BE2C (cell line): ENCODE measurements around the gene RHBG.
A peak's percentile ranks its signal among the peaks of the same experiment; 100 is the strongest.

ENCODE experiments used
- DNase-seq: peaks from one replicate; pipeline ENCODE4 v3.0.0-alpha.2; 2020
- H3K27me3 ChIP-seq: fragments of 250-450 bp; sonication (Bioruptor Pico); 2 replicates; pipeline ENCODE4 v1.5.1; 2020; ENCODE audit warnings: mild to moderate bottlenecking
- H3K36me3 ChIP-seq: fragments of 250-450 bp; sonication (Bioruptor Pico); 2 replicates; pipeline ENCODE4 v1.5.1; 2020; ENCODE audit warnings: mild to moderate bottlenecking
- H3K4me1 ChIP-seq: fragments of 250-450 bp; sonication (Bioruptor Pico); 2 replicates; pipeline ENCODE4 v1.5.1; 2020
- H3K4me3 ChIP-seq: 2 replicates; pipeline ENCODE4 v1.5.1; 2011; ENCODE audit warnings: low read depth, low read length
- H3K9me3 ChIP-seq: fragments of 250-450 bp; sonication (Bioruptor Pico); 2 replicates; pipeline ENCODE4 v1.5.1; 2020
- TF ChIP-seq, protein P1 (sequence below): IDR thresholded peaks from 2 replicates; pipeline ENCODE4 v1.5.1; 2012; ENCODE audit warnings: mild to moderate bottlenecking, low read depth, low read length

RHBG gene

GRCh38 chr1:156359249-156359648 is 9.8 kb upstream of the RHBG start:
- Histone ChIP-seq H3K9me3 (no peaks in the 10 kb centered on the region), H3K27me3 (no peaks in the 10 kb centered on the region), H3K4me1 (no peaks in the 10 kb centered on the region), H3K4me3 (no peak overlapping the region), H3K36me3 (no peaks in the 10 kb centered on the region)
- DNase-seq, result no peak
- TF ChIP-seq, protein P1, sequence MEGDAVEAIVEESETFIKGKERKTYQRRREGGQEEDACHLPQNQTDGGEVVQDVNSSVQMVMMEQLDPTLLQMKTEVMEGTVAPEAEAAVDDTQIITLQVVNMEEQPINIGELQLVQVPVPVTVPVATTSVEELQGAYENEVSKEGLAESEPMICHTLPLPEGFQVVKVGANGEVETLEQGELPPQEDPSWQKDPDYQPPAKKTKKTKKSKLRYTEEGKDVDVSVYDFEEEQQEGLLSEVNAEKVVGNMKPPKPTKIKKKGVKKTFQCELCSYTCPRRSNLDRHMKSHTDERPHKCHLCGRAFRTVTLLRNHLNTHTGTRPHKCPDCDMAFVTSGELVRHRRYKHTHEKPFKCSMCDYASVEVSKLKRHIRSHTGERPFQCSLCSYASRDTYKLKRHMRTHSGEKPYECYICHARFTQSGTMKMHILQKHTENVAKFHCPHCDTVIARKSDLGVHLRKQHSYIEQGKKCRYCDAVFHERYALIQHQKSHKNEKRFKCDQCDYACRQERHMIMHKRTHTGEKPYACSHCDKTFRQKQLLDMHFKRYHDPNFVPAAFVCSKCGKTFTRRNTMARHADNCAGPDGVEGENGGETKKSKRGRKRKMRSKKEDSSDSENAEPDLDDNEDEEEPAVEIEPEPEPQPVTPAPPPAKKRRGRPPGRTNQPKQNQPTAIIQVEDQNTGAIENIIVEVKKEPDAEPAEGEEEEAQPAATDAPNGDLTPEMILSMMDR, result no peak

- Histone ChIP-seq H3K4me3 (no peak overlapping the region), H3K36me3 (no peaks in the 10 kb centered on the region), H3K27me3 (no peaks in the 10 kb centered on the region), H3K9me3 (no peaks in the 10 kb centered on the region), H3K4me1 (no peaks in the 10 kb centered on the region)
- TF ChIP-seq, protein P1, result peak; percentile 75
- peak; percentile 67 for DNase-seq
Measured at GRCh38 chr1:156359973-156360372, 9.0 kb upstream of the RHBG start.

DNA sequence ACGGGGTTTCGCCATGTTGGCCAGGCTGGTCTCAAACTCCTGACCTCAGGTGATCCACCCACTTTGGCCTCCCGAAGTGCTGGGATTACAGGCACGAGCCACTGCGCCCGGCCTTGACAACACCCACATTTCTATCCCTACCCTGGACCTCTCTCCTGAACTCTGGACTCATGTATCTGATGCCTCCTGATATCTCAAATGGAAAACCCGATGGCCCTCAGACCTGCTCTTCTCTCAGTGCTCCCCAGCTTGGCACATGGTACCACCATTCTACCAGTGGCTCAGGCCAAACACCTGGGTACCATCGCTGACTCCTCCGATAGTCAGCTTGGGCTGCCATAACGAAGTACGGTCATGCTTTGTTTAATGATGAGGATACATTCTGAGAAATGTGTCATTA is 8.5 kb upstream of the RHBG start:
- H3K4me1 ChIP-seq, result no peaks in the 10 kb centered on the region
- H3K9me3 ChIP-seq, result no peaks in the 10 kb centered on the region
- DNase-seq, result no peak
- TF ChIP-seq, protein P1, result no peak
- no peaks in the 10 kb centered on the region for H3K36me3 ChIP-seq
- H3K27me3 ChIP-seq, result no peaks in the 10 kb centered on the region
- H3K4me3 ChIP-seq, result no peak overlapping the region

- TF ChIP-seq, protein P1, result no peak
- no peak overlapping the region for H3K4me3 ChIP-seq
- peaks cover 15% of the 10 kb centered on the region for H3K4me1 ChIP-seq
- no peak for DNase-seq
- H3K27me3 ChIP-seq, result no peaks in the 10 kb centered on the region
- H3K36me3 ChIP-seq, result no peaks in the 10 kb centered on the region
- H3K9me3 ChIP-seq, result no peaks in the 10 kb centered on the region
Measured at GRCh38 chr1:156365754-156366153, 3.3 kb upstream of the RHBG start.

GRCh38 chr1:156366378-156367166 is 2.4 kb upstream of the RHBG start:
- H3K27me3 ChIP-seq, result no peaks in the 10 kb centered on the region
- H3K36me3 ChIP-seq, result no peaks in the 10 kb centered on the region
- no peaks in the 10 kb centered on the region for H3K9me3 ChIP-seq
- no peak overlapping the region for H3K4me3 ChIP-seq
- DNase-seq, result no peak
- peaks cover 15% of the 10 kb centered on the region for H3K4me1 ChIP-seq
- TF ChIP-seq, protein P1, result no peak

DNA sequence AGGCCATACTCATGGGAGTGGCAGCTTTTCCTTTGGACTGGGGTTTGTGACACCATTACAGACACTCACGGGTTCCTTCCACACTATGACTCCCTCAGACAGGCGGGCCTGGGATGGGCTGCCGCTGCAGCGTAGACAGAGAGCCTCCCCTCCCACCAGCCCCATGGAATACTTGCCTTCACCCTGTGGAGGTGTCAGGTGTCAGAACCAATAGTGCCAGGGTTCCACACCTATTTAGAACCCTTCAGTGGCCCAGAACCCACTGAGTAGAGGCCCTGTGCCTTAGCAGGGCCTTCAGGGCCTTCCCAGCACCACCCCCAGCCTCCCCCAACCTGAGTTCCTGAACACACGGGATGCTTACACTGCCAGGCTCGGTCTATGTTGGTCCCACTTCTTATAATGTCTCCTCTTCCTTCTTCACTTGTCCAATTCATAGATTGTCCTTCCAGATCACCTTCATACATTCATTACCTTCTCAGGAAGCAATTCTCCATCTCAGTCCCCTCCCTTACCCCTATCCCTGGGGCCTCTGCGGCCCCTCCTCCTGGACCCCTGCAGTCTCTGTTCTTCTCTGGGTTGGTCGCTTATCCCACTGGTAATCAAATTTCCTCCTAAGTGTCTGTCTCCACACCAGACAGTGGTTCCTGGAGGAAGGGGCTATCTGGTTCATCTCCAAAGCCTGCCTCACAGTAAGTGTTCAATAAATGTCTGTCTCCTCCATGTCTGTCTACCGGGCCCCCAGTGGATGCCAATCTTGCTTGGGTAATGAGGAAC is 1.4 kb upstream of the RHBG start:
- Histone ChIP-seq H3K36me3 (no peaks in the 10 kb centered on the region), H3K4me1 (peaks cover 21% of the 10 kb centered on the region), H3K27me3 (no peaks in the 10 kb centered on the region), H3K9me3 (no peaks in the 10 kb centered on the region), H3K4me3 (peak overlapping the region; percentile 11; the same call in 1 of the 2 replicates)
- TF ChIP-seq, protein P1, result no peak
- DNase-seq, result peak; percentile 49
